Measurements from ENCODE around the gene EIF4EBP2. TPM values are rescaled to one million over a fixed set of nuclear protein-coding genes. Genes with fewer than 3 reads are reported as not detected.

The EIF4EBP2 gene
- total RNA-seq, 1 experiment from 2014 or later = 91.9 TPM

DNA sequence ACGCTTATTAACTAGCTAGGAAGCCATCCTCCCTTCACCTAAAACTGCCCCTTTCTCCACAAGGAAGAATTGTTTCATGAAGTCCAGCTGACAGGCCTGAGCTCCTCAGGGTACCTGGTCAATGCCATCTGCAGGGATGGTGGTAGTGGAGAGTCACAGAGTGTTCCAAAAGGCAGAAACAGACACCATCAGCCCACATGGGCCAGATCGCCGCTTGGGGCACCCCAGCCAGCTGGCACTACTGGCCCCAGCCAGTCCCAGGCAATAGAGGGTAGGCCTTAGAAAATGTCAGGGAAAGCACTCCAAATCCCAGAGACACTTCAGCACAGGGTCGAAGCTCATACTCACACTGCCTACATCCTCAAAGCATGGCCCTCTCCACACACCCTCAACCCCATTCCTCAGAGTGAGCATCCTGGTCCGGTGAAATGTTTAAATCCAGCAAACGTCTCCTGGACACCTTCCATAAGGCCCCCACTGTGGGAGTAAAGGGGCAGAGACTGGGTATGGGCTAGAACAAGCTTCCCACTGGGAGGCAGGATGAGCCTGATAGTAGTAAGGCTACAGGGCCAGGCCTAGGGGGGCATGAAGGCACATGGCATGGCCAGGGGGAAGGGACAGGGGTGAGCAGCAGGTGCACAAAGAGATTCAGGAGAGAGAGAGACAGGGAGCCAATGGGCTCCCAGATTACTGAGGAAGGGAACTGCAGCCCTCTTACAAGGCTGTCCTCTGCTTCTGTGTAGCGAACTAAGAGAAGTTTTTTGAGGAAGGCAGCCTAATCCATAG, 23.4 kb upstream of the EIF4EBP2 start:
- CTCF ChIA-PET = interaction anchor here (0.8 kb wide), 1 partner anchor 161 kb away, joined by 3 read pairs; no protein-coding TSS in a partner anchor
- no peaks in the 10 kb centered on the region for H3K36me3 ChIP-seq (ENCODE audit: insufficient read depth, low read length, poor library complexity, severe bottlenecking)
- H3K27me3 ChIP-seq (replicated peaks; ENCODE audit: insufficient read depth, low read depth, low read length, poor library complexity) = no peaks in the 10 kb centered on the region
- no peaks in the 10 kb centered on the region for H3K9me3 ChIP-seq (ENCODE audit: low read depth, low read length, poor library complexity, severe bottlenecking)
- peak overlapping the region; percentile 61 for H3K4me3 ChIP-seq (ENCODE audit: low read depth, low read length, poor library complexity, severe bottlenecking)
- no peak overlapping the region for H3K27ac ChIP-seq (ENCODE audit: low read depth, low read length, poor library complexity, severe bottlenecking)
- TF ChIP-seq, protein P1, sequence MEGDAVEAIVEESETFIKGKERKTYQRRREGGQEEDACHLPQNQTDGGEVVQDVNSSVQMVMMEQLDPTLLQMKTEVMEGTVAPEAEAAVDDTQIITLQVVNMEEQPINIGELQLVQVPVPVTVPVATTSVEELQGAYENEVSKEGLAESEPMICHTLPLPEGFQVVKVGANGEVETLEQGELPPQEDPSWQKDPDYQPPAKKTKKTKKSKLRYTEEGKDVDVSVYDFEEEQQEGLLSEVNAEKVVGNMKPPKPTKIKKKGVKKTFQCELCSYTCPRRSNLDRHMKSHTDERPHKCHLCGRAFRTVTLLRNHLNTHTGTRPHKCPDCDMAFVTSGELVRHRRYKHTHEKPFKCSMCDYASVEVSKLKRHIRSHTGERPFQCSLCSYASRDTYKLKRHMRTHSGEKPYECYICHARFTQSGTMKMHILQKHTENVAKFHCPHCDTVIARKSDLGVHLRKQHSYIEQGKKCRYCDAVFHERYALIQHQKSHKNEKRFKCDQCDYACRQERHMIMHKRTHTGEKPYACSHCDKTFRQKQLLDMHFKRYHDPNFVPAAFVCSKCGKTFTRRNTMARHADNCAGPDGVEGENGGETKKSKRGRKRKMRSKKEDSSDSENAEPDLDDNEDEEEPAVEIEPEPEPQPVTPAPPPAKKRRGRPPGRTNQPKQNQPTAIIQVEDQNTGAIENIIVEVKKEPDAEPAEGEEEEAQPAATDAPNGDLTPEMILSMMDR (conservative IDR thresholded peaks at IDR 0.05; ENCODE audit: low read depth, low read length) = no peak
- no peak for TF ChIP-seq EZH2 (IDR thresholded peaks at IDR 0.05; ENCODE audit: borderline replicate concordance, low read depth, low read length, poor library complexity, severe bottlenecking)
- intact Hi-C loops (cut with micrococcal nuclease; ENCODE audit: unreplicated experiment) = loop anchor here (5.0 kb wide), 1 partner anchor 233 kb away; the partner anchor contains the start of gene TYSND1
- POLR2A ChIA-PET (ENCODE audit: low non-redundant PET) = interaction anchor here (0.9 kb wide), 1 partner anchor 21 kb away, joined by 3 read pairs; no protein-coding TSS in a partner anchor
- no peak for DNase-seq (ENCODE audit: low spot score)
- peaks cover 23% of the 10 kb centered on the region for H3K4me1 ChIP-seq (ENCODE audit: insufficient read depth, low read length, poor library complexity, severe bottlenecking)
- BruUV-seq (replicated peaks) = no TSS peak

DNA sequence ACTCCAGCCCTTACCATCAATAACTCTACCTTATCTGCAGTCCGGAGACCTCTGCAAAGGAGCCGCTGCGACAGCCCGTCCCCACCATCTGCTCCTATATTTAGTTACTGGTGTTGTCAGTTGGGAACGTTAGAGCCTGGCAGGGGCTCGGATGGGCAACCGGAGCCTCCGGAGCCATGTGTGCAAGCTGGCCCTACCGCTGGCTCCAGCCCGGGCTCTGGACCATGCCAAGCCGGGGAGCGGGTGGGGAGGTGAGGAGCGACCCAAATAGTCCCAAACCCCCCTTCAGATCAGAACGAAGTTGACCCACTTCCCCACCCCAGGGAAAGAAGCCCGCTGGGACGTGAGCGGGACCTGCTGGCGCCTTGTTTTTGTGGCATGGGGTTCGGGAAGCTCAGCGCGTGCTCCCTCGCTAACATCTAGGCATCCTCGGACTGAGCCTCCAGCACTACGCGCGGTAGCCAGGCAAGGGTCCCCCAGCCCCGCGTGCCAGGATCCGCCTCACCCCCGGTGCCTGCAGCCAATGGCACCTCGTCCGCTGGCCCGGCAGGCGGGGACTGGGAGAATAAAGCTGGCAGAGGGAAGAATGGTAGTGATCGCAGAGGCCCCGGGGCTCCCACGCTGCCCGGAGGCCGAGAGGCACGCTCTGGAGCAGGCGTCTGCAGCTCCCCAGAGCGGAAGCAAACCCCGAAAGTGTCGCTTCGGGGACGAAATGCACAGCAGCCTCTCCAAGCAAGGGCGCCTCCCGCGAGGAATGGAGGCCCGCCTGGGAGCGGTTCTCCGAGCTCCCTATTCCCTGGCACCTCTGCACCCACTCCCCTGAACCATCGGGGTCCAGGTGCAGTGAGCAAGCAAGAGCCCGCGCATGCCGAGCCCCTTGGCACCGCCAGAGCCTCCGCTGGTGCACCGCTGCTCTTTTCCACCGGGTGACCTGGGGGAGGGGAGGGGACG, 22.2 kb upstream of the EIF4EBP2 start:
- peaks cover 23% of the 10 kb centered on the region for H3K4me1 ChIP-seq (ENCODE audit: insufficient read depth, low read length, poor library complexity, severe bottlenecking)
- H3K4me3 ChIP-seq (ENCODE audit: low read depth, low read length, poor library complexity, severe bottlenecking) = peak overlapping the region; percentile 61
- peak overlapping the region; percentile 76 for H3K27ac ChIP-seq (ENCODE audit: low read depth, low read length, poor library complexity, severe bottlenecking)
- DNase-seq (ENCODE audit: low spot score) = peak; percentile 77
- H3K9me3 ChIP-seq (ENCODE audit: low read depth, low read length, poor library complexity, severe bottlenecking) = no peaks in the 10 kb centered on the region
- BruUV-seq (replicated peaks) = TSS peak; percentile 41
- no peaks in the 10 kb centered on the region for H3K27me3 ChIP-seq (replicated peaks; ENCODE audit: insufficient read depth, low read depth, low read length, poor library complexity)
- ChIA-PET CTCF (interaction anchor here (0.7 to 1.2 kb wide), 5 partner anchors 16 to 514 kb away, joined by 3 to 6 read pairs (median 4); partner anchors contain the start of gene EIF4EBP2), POLR2A (ENCODE audit: low non-redundant PET) (interaction anchor here (0.9 kb wide), 1 partner anchor 20 kb away, joined by 3 read pairs; no protein-coding TSS in a partner anchor)
- intact Hi-C loops (cut with micrococcal nuclease; ENCODE audit: unreplicated experiment) = loop anchor here (5.0 kb wide), 1 partner anchor 234 kb away; the partner anchor contains the start of gene TYSND1
- no peaks in the 10 kb centered on the region for H3K36me3 ChIP-seq (ENCODE audit: insufficient read depth, low read length, poor library complexity, severe bottlenecking)
- TF ChIP-seq EZH2 (IDR thresholded peaks at IDR 0.05; ENCODE audit: borderline replicate concordance, low read depth, low read length, poor library complexity, severe bottlenecking) = no peak
- TF ChIP-seq, protein P1 (conservative IDR thresholded peaks at IDR 0.05; ENCODE audit: low read depth, low read length) = no peak

DNA sequence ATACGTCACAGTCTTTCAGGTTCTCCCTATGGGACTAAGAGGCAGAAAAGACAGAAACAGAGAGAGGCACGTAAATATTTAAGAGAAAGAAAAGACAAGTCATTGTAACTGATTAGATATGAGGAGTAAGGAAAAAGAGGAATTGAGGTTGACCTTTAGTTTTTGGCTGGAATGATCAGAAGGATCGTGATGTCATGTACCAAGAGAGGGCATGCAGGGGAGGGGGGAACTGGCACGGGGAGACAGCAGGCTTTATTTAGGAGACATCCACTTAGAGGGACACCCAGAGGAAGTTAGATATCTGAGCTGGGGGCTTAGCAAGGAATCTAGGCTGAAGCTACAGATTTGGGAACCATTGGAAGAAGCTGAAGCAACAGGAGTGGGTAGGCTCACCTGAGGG, 12.3 kb upstream of the EIF4EBP2 start:
- no peak for TF ChIP-seq EZH2 (IDR thresholded peaks at IDR 0.05; ENCODE audit: borderline replicate concordance, low read depth, low read length, poor library complexity, severe bottlenecking)
- TF ChIP-seq, protein P1 (conservative IDR thresholded peaks at IDR 0.05; ENCODE audit: low read depth, low read length) = no peak
- CTCF ChIA-PET = interaction anchor here (0.6 kb wide), 1 partner anchor 105 kb away, joined by 3 read pairs; no protein-coding TSS in a partner anchor
- no peak overlapping the region for H3K4me3 ChIP-seq (ENCODE audit: low read depth, low read length, poor library complexity, severe bottlenecking)
- H3K36me3 ChIP-seq (ENCODE audit: insufficient read depth, low read length, poor library complexity, severe bottlenecking) = no peaks in the 10 kb centered on the region
- no peaks in the 10 kb centered on the region for H3K9me3 ChIP-seq (ENCODE audit: low read depth, low read length, poor library complexity, severe bottlenecking)
- no peak overlapping the region for H3K27ac ChIP-seq (ENCODE audit: low read depth, low read length, poor library complexity, severe bottlenecking)
- POLR2A ChIA-PET (ENCODE audit: low non-redundant PET) = no interaction called here
- BruUV-seq (replicated peaks) = no TSS peak
- no peaks in the 10 kb centered on the region for H3K27me3 ChIP-seq (replicated peaks; ENCODE audit: insufficient read depth, low read depth, low read length, poor library complexity)
- DNase-seq (ENCODE audit: low spot score) = no peak
- intact Hi-C loops (cut with micrococcal nuclease; ENCODE audit: unreplicated experiment) = no loop called here
- no peaks in the 10 kb centered on the region for H3K4me1 ChIP-seq (ENCODE audit: insufficient read depth, low read length, poor library complexity, severe bottlenecking)

All from A673 (cell line).